ENCODE measurements around the gene EIF4G3.

GRCh38 chr1:21176586-21177555 is at the start of gene EIF4G3:
- TF ChIP-seq PRDM10 (IDR thresholded peaks at IDR 0.05; ENCODE audit: partially characterized antibody): peak; percentile 87
- no peak for TF ChIP-seq ZBTB1 (CRISPR knock-in tag; IDR thresholded peaks at IDR 0.05; ENCODE audit: borderline replicate concordance, low read depth)
- TF ChIP-seq, protein P1, sequence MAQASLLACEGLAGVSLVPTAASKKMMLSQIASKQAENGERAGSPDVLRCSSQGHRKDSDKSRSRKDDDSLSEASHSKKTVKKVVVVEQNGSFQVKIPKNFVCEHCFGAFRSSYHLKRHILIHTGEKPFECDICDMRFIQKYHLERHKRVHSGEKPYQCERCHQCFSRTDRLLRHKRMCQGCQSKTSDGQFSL (CRISPR knock-in tag; IDR thresholded peaks at IDR 0.05): peak; percentile 97
- TF ChIP-seq, protein P1 (tag; IDR thresholded peaks at IDR 0.05): peak in 1 of 2 experiments; percentile 96; a peak in 2 of 4 replicates

Data from K562 (cell line).